Renal pelvis (tissue), 12 donors: ENCODE measurements around the gene HBEGF. TPM values are rescaled to one million over a fixed set of nuclear protein-coding genes. Genes with fewer than 3 reads are reported as not detected.
A peak's percentile ranks its signal among the peaks of the same experiment; 100 is the strongest.

Source experiments
- DNase-seq: peaks from one replicate; pipeline ENCODE4 v3.0.0-alpha.2; 2013
- long read RNA-seq, 16 experiments: transcript quantifications; one replicate each; lab custom pipeline, GENCODE V29; 2026
- polyA plus RNA-seq, 3 donors: library from polyadenylated mRNA; unstranded; fragments of 120-200 nt; gene quantifications; one replicate each; pipeline ENCODE4 v1.2.1, GENCODE V29; 2013; ENCODE audit not compliant: insufficient read length in 3 of 3

The HBEGF gene, protein sequence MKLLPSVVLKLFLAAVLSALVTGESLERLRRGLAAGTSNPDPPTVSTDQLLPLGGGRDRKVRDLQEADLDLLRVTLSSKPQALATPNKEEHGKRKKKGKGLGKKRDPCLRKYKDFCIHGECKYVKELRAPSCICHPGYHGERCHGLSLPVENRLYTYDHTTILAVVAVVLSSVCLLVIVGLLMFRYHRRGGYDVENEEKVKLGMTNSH
- 10 to 100 TPM in 1 of 3 donors, 1 to 10 TPM in 2; 7.5 to 10.4 (median 9.1) TPM for polyA plus RNA-seq
- long read RNA-seq, donor 1, partial matches to known transcripts = 0 of 3 reads
- long read RNA-seq, donor 1, other reads (novel, unspliced or antisense) = 0 of 3 reads
- long read RNA-seq, donor 2, partial matches to known transcripts = 0 of 1 reads
- long read RNA-seq, donor 2, other reads (novel, unspliced or antisense) = 0 of 1 reads
- long read RNA-seq, donor 3, partial matches to known transcripts = 0 of 5 reads
- long read RNA-seq, donor 3, other reads (novel, unspliced or antisense) = 0 of 5 reads
- long read RNA-seq, donor 4, partial matches to known transcripts = 0 of 2 reads
- long read RNA-seq, donor 4, other reads (novel, unspliced or antisense) = 0 of 2 reads
- long read RNA-seq, donor 5, partial matches to known transcripts = 0 of 1 reads
- long read RNA-seq, donor 5, other reads (novel, unspliced or antisense) = 0 of 1 reads
- long read RNA-seq, donor 6 = 0 reads
- long read RNA-seq, donor 7, partial matches to known transcripts = 0 of 3 reads
- long read RNA-seq, donor 7, other reads (novel, unspliced or antisense) = 0 of 3 reads
- long read RNA-seq, donor 8 = 0 reads
- long read RNA-seq, donor 9, partial matches to known transcripts = 0 of 1 reads
- long read RNA-seq, donor 9, other reads (novel, unspliced or antisense) = 0 of 1 reads
- long read RNA-seq, donor 10, partial matches to known transcripts = 0 of 1 reads
- long read RNA-seq, donor 10, other reads (novel, unspliced or antisense) = 0 of 1 reads
- long read RNA-seq, donor 11 = 0 reads
- long read RNA-seq, donor 12, partial matches to known transcripts = 0 of 5 reads
- long read RNA-seq, donor 12, other reads (novel, unspliced or antisense) = 0 of 5 reads
- long read RNA-seq, donor 13, partial matches to known transcripts = 0 of 1 reads
- long read RNA-seq, donor 13, other reads (novel, unspliced or antisense) = 0 of 1 reads
- long read RNA-seq, donor 14, partial matches to known transcripts = 0 of 2 reads
- long read RNA-seq, donor 14, other reads (novel, unspliced or antisense) = 0 of 2 reads
- long read RNA-seq, donor 15, partial matches to known transcripts = 6 of 10 reads
- long read RNA-seq, donor 15, other reads (novel, unspliced or antisense) = 0 of 10 reads
- long read RNA-seq, donor 16, partial matches to known transcripts = 0 of 1 reads
- long read RNA-seq, donor 16, other reads (novel, unspliced or antisense) = 0 of 1 reads

- DNase-seq = peak; percentile 77
Observed at GRCh38 chr5:140346348-140347221, at the start of gene HBEGF. Gene HBEGF, minus strand, starts transcription at chr5:140346603. Its CDS starts 275 bp downstream, at chr5:140346328.

DNA sequence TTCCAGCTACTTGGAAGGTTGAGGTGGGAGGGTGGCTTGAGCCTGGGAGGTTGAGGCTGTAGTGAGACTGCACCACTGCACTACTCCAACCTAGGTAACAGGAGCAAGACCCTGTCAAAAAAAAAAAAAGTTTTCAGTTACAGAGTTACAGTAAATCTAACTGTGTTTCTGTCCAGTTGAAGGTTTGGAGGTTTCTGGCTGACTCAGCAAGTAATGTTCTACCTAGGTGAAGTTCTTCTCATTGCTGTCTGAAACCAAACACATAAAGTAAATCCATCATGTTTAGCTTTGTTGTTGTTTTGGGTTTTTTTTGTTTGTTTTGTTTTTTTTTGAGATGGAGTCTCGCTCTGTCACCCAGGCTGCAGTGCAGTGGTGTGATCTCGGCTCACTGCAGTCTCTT lies 47.3 kb upstream of the HBEGF start:
- no peak for DNase-seq

- no peak for DNase-seq
Observed at GRCh38 chr5:140391732-140392131, 45.3 kb upstream of the HBEGF start.

DNA sequence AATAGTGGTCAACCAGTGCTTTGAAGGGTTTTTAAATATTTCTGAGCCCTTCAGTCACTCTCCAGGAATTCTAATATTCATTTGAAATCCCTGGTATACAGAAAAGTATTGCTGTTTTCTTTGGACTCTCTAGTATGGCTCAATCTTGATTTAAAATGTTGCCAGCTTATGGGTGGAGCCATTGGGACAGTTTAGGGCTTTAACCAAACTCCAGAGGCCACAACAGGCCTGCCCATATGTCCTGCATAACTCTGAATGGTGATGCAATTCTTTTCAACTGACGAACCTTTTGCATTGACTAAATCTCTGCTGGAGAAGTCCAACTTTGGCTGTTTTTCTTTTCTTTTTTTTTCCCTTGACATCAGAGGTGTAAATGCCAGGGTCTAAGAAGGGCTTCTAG lies 44.9 kb upstream of the HBEGF start:
- no peak for DNase-seq

DNA sequence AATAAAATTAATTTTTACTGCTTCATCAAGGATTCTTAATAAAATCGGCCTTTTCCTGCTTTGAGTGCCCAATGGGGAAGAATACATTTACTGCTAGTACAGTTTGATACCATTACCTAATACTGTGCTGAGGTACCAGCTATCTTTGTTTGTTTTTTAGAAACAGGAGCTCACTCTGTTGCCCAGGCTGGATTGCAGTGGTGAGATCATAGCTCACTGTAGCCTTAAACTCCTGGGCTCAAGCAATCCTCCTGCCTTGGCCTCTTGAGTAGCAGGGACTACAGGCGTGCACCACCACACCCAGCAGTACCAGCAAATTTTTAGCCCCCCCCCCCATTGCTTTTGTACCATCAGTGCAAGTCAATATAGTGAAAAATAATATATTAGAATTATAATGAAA lies 41.6 kb upstream of the HBEGF start:
- no peak for DNase-seq

DNA sequence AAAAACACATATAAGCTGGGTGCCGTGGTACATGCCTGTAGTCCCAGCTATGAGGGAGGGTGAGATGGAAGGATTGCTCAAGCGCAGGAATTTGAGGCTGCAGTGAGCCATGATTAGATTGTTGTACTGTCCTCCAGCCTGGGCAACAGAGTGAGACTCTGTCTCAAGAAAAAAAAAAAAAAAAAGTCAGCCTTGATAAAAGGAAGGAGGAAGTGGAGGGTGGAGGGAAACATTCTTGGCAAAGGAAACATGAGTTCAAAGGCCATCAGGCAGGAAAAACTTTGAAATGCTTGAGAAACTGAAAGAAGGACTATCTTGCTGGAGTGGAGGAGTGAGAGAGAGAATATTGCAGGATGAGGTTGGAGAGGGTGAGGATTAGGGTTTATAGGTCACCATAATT lies 36.9 kb upstream of the HBEGF start:
- no peak for DNase-seq

DNA sequence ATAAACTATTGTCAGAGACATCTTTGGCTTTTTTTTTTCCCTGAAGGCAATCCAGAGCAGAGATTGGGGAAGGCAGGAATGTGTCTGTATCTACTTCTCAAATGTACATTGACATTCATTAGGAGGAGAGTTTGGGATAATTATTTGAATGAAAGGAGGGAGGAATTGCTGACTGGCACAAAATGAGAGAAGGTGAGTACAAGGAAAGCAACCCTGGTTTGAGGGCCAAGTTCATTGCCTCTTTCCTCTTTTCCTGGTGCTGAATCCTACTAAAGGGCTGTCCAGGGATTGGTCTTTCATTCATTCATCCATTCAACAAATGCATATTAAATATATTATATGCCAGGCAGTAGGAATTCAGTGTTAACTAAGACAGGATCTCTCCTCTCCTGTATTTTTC lies 36.5 kb upstream of the HBEGF start:
- no peak for DNase-seq

DNA sequence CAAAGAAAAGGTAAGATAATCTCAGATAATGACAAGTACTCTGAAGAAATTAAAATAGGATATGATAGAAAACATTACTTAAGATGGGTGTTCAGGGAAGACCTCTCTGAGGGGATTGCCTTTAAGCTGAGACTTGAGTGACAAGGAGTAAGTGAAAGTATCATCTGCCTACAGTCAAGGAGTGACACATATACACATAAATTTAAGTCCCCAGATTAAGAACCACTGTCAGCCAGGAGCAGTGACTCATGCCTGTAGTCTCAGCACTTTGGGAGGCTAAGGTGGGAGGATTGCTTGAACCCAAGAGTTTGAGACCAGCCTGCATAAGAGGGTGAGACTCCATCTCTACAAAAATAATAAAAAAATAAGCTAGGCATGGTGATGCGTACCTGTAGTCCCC lies 35.6 kb upstream of the HBEGF start:
- DNase-seq = no peak

- no peak for DNase-seq
Observed at GRCh38 chr5:140381351-140381750, 34.9 kb upstream of the HBEGF start.

DNA sequence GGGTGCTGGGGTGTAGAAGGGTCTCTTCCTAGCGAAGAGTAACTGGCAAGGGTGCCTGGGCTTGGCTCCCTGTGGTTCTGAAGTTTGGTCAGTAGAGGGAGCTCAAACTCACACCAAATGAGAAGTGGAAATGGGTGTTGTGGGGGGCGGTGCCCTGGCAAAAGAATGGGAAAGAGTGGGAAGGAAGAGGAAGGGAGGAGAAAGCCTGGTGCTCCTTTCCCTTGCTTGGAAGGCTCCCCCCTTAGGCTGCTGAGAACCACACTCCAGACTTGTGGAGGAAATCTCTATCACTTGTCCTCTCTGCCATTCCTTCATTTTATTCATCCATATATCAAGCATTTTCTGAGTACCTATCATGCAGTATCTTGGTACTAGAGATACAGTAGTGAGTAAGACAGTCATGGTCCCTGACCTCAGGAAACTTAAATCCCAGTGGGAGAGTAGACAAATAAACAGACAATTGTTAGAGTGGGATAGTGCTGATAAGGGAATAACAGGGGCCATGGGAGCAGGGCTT lies 26.6 kb upstream of the HBEGF start:
- peak; percentile 74 for DNase-seq

DNA sequence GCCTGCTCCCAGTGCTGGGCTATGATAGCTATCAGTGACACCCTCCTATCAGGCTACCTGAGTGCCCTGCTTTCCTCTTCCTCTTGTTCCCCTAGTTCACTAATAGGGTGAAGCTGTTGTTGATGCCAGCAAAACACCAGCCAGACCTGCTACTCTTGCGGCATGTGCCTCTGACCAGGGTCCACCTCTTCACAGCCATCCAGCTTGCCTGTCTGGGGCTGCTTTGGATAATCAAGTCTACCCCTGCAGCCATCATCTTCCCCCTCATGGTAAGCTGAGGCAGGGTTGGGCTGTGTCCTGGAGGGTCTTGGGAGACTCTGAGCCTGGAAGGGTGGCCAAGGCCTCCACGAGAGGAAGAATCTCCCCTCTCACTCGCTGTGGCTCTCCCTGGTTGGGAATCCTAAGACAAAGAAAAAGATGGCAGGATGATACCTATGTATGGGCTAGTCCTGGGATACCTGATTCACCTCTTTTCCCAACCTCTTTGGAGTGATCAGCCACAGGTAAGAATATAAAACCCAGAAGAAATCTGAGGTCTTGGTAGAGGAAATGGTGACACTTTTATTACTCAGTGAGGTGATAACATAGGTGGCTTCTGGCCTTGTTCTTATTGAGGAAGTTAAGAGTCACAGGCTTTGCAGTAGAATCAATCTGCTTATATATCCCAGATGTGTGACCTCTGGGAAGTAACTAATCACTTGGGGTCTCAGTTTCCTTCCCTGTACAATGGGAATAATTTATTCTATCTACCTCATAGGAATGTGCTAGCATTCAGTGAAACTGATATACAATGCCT lies 25.2 kb upstream of the HBEGF start:
- DNase-seq = no peak

GRCh38 chr5:140367256-140368013 lies 21.0 kb upstream of the HBEGF start:
- DNase-seq = no peak

- DNase-seq = no peak
Observed at GRCh38 chr5:140366589-140367255, 20.3 kb upstream of the HBEGF start.

- DNase-seq = no peak
Observed at GRCh38 chr5:140365941-140366340, 19.5 kb upstream of the HBEGF start.

- no peak for DNase-seq
Observed at GRCh38 chr5:140365282-140365681, 18.9 kb upstream of the HBEGF start.

DNA sequence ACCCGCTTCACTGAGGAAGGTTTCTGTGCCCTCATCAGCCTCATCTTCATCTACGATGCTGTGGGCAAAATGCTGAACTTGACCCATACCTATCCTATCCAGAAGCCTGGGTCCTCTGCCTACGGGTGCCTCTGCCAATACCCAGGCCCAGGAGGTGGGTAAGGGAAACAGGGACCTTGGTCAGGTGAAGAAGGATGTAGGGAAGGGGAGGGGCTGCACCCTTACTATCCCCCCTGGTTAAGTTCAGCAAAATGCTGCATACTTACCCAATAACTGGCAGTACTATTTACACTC lies 18.0 kb upstream of the HBEGF start:
- DNase-seq = no peak

DNA sequence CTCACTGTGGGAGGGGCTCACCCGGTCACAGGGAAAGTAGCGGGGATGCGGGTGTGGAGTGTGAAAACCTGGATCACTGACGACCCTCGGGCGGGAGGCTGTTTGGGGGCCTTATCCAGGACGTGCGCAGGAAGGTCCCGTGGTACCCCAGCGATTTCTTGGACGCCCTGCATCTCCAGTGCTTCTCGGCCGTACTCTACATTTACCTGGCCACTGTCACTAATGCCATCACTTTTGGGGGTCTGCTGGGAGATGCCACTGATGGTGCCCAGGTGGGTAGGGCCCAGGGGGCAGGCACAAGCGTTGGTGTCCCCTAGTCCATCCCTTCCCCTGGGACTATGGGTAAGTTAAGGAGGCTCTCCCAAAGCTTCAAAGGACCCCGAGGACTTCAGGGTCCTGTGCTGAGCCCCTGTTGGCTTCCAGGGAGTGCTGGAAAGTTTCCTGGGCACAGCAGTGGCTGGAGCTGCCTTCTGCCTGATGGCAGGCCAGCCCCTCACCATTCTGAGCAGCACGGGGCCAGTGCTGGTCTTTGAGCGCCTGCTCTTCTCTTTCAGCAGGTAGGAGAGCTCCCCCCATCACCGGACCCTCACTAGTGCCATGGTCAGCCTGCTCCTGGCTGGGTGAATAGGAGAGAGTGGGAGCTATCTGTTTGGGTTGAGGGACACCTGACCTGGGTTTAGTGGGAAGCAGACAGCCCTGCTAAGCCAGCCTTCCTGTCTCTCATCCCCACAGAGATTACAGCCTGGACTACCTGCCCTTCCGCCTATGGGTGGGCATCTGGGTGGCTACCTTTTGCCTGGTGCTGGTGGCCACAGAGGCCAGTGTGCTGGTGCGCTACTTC lies 17.4 kb upstream of the HBEGF start:
- no peak for DNase-seq
